Left renal cortex interstitium (tissue), 4 donors: ENCODE data around the gene RAN. TPM values are rescaled to one million over a fixed set of nuclear protein-coding genes. Genes with fewer than 3 reads are reported as not detected.
"Not testable (repeated sequence)": the region's sequence is repeated elsewhere in the genome, so short reads cannot be mapped to it uniquely, and the experiment has no call there.

Experiments
- DNase-seq, 4 donors: peaks; one replicate each; pipeline ENCODE4 v3.0.0-alpha.2; 2013; ENCODE audit warnings: low read depth in 4 of 4, low spot score in 2 of 4, missing footprints in 1 of 4
- polyA plus RNA-seq, 4 donors: library from polyadenylated mRNA; unstranded; fragments of 120-200 nt; gene quantifications; one replicate each; pipeline ENCODE4 v1.2.1, GENCODE V29; 2013; ENCODE audit not compliant: insufficient read length in 4 of 4

The RAN gene
- polyA plus RNA-seq, 4 donors = 571 to 701 (median 636) TPM

DNA sequence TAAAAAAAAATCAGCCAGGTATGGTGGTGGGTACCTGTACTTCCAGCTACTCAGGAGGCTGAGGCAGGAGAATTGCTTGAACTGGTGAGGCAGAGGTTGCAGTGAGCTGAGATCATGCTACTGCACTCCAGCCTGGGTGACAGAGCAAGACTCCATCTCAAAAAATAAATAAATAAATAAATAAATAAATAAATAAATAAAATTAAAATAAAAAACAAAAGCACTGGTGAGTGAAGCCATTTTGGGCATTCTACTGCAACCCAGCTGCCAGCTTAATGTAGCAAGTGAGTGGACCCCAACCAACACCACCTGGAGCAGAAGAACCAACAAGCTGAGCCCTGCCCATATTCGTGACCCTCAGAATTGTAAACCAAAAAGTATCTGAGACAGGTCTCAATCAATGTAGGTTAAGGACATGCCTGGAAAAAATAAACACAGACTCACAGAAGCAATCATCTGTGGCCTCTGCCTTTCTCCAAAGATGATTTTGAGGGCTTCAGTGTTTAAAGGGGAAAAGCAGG, 23.0 kb upstream of the RAN start:
- not testable (repeated sequence) for DNase-seq

DNA sequence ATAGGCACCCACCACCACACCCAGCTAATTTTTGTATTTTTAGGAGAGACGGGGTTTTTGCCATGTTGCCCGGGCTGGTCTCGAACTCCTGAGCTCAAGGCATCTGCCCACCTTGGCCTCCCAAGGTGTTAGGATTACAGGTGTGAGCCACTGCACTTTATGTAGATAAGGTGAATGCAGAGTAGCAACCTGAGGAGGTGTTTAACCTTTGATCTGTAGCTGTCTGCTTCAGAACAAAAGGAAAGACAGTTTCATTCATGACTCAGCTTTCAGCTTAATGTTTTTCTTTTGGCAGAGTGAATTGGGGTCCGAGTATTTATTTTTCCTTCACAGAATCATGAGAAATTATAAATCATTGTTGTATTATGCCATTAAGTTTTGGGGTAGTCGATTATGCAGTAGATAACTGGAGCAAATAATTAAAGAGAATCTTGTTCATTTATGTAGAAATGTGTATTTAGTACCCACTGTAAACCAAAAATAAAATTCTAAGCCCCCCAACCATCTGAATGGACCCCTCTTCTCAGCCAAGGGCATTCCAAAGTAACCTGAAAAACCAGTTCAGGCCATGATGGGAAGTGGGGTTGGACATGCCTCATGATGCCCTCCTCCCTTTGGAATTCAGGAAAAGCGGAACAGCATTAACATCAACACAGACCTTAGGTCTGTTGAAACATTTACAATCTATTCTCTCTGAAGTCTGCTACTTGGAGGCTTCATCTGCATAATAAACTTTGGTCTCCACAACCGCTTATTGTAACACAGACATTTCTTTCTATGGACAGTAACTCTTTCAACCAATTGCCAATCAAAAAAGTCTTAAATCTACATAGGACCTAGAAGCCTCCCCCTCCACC, 22.1 kb upstream of the RAN start:
- DNase-seq = no peak

DNA sequence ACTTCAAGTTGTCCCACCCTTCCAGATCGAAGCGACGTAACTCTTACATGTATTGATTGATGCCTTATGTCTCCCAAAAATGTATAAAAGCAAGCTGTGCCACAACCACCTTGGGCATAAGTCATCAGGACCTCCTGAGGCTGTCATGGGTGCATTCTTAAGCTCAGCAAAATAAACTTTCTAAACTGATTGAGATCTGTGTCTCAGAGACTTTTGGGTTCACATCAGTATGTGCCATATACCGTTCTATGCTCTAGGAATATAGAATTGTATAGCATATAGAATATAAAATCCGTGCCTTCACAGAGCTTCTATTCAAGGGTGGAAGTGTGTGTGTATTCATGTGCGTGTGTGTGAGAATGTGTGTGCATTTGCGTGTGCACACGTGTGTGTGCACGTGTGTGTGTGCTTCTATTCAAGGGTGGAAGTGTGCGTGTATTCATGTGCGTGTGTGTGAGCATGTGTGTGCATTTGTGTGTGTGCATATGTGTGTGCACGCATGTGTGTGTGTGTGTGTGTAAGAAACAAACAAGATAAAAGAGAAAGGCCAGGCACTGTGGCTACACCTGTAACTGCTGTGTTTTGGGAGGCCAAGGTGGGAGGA, 21.3 kb upstream of the RAN start:
- no peak for DNase-seq

DNA sequence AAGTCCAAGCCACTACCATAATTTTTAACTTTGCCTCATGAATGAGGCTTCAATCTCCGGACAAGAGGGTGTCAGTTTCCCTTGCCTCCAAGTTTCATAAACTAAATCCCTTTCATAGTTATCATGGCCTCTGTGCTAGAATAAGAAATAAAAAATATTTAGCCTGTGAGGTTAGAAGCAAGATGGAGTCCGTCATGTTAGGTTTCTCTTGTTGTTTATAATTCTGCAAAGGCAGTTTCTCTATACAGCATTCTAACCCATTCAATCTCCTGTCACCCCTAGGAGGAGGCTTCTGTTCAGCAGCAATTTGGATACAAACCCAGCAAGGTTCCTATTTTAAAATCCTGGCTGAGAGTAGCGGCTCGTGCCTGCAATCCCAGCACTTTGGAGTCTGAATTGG, 15.8 kb upstream of the RAN start:
- no peak for DNase-seq

DNA sequence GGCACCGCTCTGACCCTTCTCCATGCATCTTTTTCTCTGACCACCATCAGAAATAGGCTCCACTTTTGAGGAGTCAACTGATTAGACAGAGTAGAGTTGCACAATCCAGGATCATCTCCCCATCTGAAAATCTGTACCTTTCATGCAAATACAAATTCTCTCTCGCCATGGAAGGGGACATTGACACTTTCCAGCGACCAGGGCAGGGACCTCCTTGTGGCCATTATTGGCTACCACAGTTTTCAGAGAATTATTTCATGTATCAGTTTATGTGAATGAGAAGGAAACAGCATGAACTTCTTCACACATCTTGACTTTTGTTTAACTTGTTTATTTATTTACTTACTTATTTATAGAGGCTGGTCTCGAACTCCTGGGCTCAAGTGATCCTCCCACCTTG, 13.8 kb upstream of the RAN start:
- no peak for DNase-seq

DNA sequence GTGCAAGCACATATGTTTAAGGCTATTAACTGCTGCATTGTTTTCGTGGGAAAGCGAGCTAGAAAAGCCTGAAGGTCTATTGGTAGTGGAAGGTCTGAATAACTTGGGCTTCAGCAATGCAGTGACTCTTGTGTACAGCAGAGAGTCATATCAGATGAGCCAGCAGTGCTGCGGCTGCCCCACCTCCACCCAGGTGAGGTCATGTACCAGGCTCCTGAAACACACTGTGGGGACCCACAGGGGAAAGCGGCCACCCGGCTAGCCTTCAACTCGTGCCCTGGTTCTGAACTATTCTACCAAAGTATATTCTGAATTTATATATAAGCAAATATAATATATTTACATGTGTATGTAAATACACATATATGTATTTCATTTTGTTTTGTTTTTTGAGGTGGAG, 12.7 kb upstream of the RAN start:
- no peak for DNase-seq

DNA sequence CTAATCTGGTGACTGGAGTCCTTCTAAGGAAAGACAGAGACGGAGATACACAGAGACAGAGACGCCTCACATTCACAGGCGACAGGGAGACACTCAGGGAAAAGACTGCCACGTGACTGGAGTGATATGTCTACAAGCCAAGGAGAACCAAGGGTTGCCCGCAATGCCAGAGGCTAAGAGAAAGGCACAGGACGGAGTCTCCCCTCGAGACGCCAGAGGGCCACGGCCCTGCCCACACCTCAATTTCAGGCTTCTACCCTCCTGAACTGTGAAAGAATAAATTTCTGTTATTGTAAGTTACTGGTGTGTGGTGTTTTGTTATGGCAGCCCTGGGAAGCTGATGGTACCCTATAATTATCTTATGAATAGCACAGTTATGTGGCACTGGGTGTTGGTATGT, 11.6 kb upstream of the RAN start:
- no peak for DNase-seq

DNA sequence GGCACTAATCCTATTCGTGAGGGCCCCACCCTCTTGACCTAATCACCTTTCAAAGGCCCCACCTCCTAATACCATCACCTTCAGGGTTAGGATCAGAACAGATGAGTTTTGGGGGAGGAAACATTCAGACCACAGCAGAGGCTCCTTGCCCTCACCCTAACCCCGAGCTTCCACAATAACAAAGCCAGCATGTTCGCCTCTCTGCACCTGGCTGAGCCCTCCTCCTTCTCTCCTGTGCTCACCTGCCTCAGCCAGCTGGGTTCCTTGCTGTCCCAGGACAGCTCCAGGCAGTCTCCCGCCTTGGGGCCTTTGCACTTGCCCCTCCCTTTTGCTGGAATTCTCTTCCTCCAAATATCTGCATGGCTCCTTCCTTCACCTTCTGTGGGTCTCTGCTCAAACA, 9.7 kb upstream of the RAN start:
- no peak for DNase-seq

DNA sequence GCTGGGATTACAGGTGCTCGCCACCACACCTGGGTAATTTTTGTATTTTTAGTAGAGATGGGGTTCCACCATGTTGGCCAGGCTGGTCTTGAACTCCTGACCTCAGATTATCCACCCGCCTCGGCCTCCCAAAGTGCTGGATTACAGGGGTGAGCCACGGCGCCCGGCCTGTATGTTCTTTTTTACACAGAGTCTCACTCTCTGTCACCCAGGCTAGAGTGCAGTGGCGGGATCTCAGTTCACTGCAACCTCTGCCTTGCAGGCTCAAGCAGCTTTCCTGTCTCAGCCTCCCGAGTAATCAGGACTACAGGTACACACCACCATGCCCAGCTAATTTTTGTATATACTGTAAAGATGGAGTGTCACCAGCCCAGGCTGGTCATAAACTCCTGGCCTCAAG, 9.1 kb upstream of the RAN start:
- not testable (repeated sequence) for DNase-seq

DNA sequence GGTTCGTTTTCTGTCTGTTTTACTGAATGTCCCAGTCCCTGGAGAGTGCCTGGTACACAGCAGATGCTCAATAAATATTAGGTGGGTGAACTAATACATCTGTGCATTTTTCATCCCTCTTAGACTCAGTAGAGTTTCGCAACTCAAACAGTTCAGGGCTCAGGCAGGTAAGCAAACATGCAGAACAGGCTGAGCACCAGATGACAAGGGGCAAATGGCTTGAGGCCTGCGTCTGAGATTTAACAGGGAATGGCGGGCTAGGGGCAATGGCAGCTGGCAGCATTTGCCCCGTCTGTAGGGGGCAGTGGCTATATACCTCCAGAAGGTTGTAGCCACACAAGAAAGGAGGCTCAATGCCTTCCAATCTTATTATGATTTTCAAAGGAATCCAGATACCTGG, 8.6 kb upstream of the RAN start:
- DNase-seq = no peak

DNA sequence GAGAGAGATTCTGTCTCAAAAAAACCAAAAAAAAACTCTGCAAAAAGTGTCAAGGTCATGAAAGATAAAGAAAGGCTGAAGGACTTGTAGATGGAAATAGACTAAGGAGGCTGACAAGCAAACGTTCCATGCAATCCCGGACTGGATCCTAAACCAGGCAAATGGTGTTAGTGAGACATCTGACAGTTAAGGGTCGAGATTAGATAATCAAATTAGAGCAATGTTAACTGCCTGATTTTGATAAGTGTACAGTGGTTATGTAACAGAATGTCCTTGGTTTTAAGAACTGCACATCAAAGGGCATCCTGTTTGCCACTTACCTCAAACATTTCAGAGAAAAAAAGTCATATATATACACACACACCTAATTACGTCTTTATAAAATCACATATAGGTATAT, 3.5 kb upstream of the RAN start:
- no peak for DNase-seq

DNA sequence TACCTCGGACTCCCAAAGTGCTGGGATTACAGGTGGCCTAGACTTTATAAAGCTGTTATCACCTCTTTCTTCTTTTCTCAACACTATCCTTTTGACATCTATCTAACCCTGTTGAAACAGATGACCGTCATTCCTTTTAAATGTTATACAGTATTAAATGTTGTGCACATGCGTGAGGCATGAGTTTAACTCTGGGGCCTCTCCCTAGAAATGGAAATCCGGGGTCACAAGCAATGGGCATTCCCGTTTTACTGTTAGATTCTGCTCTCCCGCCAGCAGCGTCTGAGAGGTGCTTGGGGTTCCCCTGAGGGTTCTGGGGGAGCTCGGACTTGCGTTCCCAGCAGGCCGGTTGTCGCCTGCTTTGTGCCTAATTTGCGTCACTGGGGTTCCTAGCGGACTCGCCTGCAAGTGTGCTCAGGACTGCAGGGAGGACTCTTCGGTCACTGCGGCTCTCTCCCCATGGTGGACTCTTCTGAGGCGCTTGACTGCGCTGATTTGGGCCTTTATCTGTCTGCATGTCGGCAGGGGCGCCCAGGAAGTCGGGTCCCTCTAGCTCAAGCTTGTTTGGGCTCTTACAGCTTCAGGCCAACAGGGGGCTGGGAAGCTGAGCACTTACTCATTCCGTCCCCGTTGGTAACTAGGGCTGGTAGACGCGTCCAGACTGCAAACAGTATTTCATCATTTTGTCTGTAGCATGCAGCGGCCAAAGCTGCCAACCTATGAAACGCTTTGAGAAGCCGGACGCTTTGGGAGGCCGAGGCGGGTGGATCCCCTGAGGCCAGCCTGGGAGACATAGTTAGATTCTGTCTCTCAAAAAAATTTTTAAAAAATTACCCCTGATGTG, 1.2 kb upstream of the RAN start:
- DNase-seq = no peak

DNA sequence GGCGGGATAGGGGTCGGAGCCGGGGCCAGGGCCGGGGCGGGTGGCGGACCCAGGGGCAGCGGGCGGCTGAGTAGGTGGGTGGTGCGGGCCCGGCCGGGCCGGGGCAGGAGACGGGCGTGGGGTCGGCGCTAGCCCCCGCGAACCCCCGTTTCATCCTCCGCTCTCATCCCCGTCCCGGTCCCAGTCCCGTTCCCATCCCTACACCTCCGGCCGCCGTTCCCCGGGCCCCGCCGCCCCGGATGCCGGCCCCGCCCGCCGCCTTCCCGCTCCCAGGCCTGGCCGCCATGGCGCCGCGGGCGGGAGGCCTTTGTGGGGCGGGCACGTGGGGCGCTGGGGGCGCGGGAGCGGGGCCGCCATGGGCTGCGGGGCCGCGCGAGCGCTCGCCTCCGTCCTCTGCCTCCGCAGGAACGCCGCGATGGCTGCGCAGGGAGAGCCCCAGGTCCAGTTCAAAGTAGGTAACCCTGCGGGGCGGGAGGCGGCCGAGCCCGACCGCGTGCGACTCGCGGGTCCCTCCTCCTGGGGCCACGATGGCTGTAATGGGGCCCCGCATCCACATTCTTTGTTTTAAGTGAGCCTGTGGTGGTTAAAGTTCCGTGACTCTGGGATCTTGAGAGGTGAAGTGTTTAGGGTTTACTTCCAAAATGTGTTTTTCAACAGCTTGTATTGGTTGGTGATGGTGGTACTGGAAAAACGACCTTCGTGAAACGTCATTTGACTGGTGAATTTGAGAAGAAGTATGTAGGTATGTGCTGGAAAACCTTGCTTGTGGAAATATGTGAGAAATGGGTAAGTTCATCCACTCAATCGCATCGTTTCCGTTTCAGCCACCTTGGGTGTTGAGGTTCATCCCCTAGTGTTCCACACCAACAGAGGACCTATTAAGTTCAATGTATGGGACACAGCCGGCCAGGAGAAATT, 572 bp downstream of the RAN start:
- no peak for DNase-seq

DNA sequence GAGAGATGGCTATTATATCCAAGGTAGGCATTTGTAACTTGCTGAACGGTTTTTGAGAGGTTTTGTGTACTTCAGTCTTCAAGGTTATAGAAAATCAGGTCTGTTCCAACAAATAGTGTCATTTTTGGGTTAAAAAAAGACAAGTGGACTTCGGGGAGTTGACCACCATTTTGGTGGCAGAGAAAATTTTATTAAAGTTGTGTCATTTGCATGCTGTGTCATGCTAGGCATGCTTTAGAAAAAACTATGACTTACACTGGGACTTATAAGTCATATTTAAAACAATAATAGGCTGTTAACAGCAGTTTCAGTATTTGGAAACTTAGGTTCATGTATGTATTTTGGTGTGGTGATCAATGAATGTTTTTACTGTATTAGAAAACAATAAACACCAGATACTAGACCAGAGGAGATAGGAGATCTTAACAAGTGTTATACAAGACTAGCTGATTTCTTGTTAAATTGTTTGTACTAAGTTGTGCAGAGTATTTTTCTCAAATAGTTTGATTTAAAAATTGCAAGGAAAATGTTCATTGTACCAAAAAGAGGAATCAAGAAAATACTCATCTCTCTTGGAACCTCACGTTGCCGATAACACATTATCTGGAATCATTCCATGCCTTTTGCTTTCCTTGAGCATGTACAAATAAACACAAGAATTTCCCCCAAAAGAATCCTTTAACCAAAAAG, 1.4 kb downstream of the RAN start:
- no peak for DNase-seq

DNA sequence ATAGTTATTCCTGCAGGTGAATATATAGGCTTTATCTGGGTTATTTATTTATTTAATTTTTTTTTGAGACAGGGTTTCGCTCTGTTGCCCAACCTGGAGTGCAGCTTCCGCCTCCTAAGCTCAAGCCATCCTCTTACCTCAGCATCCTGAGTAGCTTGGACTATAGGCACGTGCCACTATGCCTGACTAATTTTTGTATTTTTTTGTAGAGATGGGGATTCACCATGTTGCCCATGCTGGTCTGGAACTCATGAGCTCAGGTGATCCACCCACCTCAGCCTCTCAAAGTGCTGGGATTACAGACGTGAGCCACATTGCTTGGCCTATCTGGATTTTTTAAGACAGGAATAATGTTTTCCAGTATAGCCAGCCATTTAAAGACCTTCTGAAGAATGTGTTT, 2.0 kb downstream of the RAN start:
- DNase-seq = no peak

DNA sequence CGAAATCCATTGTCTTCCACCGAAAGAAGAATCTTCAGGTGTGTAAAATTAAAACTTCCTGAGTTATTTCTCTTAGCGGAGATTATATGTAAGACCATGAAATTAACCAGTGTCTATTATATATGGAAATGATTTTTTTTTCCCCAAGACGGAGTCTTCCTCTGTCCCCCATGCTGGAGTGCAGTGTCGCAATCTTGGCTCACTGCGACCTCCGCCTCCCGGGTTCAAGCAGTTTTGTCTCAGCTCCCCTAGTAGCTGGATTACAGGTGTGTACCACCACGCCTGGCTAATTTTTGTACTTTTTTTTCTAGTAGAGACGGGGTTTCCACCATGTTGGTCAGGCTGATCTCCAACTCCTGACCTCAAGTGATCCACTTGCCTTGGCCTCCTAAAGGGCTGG, 2.8 kb downstream of the RAN start:
- DNase-seq = no peak

DNA sequence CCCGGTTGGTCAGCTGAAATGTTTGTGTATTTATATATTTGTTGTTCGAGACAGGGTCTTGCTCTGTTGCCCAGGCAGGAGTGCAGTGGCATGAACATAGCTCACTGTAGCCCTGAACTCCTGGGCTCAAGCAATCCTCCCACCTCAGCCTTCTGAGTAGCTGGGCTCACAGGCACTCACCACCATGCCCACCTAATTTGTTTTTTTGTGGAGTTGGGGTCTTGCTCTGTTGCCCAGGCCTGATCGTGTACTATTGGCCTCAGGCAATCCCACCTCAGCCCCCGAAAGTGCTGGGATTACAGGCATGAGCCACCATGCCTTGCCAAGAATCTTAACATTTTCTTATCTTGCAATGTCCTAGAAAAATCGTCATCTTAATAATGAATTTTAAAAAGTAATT, 3.3 kb downstream of the RAN start:
- DNase-seq = no peak

DNA sequence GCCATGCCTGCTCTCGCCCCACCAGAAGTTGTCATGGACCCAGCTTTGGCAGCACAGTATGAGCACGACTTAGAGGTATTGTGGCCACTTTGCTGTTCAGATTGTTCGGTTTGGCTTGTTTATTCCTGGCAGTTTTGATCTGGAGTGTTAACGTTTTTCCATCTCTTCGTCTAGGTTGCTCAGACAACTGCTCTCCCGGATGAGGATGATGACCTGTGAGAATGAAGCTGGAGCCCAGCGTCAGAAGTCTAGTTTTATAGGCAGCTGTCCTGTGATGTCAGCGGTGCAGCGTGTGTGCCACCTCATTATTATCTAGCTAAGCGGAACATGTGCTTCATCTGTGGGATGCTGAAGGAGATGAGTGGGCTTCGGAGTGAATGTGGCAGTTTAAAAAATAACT, 3.8 kb downstream of the RAN start:
- DNase-seq = not testable (repeated sequence)

DNA sequence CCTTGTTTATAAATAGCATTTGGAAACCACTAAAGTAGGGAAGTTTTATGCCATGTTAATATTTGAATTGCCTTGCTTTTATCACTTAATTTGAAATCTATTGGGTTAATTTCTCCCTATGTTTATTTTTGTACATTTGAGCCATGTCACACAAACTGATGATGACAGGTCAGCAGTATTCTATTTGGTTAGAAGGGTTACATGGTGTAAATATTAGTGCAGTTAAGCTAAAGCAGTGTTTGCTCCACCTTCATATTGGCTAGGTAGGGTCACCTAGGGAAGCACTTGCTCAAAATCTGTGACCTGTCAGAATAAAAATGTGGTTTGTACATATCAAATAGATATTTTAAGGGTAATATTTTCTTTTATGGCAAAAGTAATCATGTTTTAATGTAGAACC, 4.4 kb downstream of the RAN start:
- DNase-seq = no peak

DNA sequence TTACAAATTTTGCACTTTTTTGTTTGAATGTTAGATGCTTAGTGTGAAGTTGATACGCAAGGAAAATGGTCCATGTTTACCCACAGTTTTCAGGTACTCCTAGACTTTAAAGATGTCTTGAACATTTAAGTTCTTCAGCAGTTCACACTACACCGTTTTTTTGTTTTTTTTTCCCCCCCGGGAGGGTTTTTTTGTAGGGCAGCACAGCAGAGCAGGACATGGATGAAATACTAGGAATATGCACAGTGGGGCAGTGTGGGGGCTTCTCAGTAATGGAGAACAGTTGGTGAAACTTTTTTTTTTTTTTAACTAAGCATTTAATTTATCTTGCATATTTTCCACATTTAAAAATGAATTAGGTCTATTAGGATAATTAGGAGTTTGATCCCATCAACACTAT, 4.9 kb downstream of the RAN start:
- DNase-seq = no peak
